GM18519 (cell line): ENCODE data around the gene DGKA.

Source experiments
- ATAC-seq: cut with Tn5 transposase; IDR thresholded peaks from one replicate; pipeline ENCODE4 v1.9.1; 2021; ENCODE audit warnings: mild to moderate bottlenecking, moderate library complexity; ENCODE audit not compliant: unreplicated experiment, low FRiP score

DGKA gene

GRCh38 chr12:55931317-55931779 is 386 bp downstream of the DGKA start:
- ATAC-seq: no peak

GRCh38 chr12:55931780-55932550 is 1.0 kb downstream of the DGKA start:
- no peak for ATAC-seq

DNA sequence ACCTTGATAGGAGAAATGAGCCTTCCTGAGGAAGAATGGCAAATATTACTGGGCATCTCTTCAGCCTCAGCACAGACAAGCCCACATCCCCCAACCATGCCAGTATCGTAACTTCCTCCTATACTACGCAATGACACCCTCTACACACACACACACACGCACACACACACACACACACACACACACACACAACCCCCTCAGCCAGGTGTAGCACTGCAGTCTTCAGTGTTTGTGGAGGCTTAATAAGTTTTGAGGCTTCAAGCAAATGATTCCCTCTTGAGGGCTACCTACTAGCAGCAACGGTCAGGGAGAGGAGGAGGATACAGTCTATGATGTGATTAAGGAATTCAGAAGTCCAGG is 1.6 kb downstream of the DGKA start:
- ATAC-seq: no peak

DNA sequence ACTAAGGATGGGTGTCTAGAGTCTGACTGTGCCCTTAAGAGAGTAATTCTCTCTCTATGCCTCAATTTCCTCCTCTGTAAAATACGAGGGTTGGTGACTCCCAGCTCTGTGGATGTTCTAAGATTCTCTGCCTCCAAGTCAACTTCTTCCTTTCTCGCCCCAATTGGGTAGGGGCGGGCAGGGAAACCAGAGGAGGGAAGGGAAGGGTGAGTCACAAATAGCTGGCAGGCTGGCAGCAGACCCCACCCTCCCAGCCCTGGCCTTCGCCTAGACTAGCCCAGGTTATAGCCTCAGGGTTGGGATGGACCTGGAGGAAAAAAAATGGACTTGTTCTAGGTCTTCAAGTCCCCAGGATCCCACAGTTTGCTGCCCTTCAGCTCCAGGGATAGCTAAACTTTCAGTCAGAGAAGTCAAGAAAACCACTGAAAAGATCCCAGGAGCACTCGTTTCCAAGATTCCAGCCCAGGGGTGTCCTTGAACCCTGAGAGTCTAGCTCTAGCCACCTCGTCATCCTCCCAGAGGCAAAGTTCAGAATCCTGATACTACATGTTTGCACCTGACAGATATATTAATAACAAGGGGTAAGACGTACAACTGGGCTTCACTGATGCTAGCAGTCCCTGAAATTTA is 2.3 kb downstream of the DGKA start:
- no peak for ATAC-seq

DNA sequence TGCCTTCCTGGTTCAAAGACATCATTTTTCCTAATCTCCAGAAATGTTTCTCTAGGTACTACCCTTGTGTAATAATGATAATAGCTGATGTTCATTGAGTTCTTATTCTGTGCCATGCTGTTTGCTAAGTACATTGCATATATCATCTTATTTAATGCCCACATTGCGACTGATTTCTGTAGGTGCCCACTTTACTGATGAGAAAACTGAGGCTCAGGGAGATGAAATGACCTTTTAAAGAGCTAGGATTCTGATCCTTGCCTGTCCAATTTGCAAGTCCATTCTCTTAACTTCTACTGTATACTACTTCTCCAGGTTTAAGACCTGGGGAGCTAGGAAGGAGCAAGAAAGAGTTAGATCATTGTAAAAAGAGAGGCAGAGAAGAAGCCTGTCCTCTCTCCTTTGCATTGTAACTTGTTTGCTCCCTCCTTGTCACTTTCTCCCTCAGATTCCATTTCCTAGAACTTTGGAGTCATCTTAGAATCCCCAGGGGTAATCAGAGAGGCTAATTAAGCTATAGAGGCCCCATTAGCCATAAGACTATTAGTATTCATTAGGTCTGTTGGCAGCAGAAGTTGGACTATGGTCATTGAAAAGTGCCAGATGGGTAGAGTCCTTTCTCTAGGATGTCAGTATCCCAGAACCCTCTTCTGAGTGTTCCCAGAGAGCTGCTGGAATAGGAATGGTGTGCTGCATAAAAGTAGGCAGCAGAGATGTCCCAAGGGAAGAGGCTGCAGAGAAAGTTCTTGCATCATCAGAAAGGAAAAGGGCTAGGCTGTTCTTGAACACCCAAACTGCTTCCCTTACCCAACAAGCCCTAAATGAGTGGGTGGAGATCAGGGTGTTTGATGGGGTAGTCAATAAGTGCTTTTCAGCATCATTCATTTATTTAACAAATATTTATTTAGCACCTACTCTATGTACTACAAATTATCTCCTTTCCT is 3.1 kb downstream of the DGKA start:
- no peak for ATAC-seq

- no peak for ATAC-seq
These were observed 3.8 kb downstream of the DGKA start for GRCh38 chr12:55934773-55935172.

- no peak for ATAC-seq
These were observed 4.8 kb downstream of the DGKA start for GRCh38 chr12:55935738-55936151.

GRCh38 chr12:55937981-55938380 is 7.0 kb downstream of the DGKA start:
- ATAC-seq: no peak

DNA sequence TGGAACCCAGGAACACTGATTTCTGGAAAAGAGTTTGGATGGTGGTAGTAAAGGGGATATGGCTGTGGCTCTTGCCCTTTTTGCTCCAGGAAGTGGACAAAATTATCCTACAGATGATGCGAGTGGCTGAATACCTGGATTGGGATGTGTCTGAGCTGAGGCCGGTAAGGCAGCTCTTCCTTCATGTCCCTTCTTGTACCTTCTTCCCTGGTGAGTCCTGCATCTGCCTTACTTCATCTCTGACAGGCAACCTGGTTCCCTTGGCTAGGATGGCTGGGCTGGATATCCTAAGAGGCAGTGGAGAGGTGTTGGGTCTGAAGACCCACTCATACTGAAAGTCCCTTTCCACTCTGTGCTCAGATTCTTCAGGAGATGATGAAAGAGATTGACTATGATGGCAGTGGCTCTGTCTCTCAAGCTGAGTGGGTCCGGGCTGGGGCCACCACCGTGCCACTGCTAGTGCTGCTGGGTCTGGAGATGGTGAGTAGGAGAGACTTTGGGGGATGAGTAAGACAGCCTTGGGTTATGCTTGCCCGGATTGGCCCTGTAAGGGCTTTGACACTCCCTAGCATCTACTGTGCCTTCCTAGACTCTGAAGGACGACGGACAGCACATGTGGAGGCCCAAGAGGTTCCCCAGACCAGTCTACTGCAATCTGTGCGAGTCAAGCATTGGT is 8.0 kb downstream of the DGKA start:
- ATAC-seq: no peak

DNA sequence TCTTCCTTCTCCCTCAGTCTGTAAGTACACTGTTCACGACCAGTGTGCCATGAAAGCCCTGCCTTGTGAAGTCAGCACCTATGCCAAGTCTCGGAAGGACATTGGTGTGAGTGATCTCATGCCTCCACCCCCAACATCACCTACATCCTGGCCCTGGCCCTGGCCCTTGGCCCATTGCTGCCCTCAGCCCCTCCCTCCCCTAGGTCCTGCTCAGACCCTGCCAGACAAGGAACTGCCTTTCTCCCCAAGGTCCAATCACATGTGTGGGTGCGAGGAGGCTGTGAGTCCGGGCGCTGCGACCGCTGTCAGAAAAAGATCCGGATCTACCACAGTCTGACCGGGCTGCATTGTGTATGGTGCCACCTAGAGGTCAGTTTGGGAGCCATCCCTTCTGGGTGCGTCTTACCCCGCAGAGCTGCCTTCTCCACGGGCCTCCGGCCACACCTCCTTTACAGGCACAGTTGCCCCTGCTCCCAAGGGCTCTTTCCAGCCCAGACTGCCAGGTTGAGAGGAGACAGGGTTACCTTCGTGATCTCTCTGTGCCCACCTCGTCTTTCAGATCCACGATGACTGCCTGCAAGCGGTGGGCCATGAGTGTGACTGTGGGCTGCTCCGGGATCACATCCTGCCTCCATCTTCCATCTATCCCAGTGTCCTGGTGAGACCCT is 9.2 kb downstream of the DGKA start:
- ATAC-seq: peak; percentile 68

DNA sequence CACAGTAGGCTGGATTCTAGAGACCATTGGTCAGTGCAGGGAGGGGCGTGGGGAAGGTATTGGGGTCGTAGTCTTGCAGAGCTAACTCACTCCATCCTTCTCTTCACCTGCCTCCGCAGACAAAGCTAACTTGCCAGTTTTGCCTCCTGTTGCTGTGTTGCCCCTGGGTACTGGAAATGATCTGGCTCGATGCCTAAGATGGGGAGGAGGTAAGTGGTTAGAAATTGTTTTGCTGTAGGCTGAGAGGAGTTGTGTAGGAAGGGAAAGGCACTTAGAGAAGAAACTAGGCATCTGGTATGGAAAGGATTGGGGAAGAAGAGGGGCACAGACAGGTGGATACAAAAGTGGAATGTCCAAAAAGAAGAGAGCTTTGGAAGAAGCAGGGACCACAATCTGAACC is 11.1 kb downstream of the DGKA start:
- ATAC-seq: no peak

- no peak for ATAC-seq
These were observed 11.7 kb downstream of the DGKA start for GRCh38 chr12:55942577-55943136.

GRCh38 chr12:55946553-55946952 is 15.6 kb downstream of the DGKA start:
- ATAC-seq: no peak

DNA sequence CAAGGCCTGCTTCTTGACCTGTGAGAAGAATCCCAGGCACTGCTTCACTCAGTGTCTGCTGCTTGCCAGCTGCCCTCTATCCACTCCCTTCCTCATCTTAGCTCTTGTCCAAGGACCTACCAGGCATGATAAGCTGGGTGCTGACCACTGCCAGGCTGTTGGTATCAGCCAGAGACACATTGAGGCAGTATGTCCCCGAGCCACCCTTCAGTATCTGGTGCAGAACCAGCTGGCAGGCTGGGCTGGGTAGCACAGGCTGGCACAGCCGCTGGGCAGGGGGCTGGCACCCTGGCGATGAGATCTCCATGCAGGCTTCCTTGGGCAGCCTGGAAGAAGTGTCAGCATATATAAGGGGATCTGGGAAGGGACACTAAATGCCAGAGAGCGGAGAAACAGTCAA is 24.4 kb downstream of the DGKA start:
- no peak for ATAC-seq

- no peak for ATAC-seq
These were observed 25.0 kb downstream of the DGKA start for GRCh38 chr12:55955800-55956508.

GRCh38 chr12:55957106-55957859 is 26.3 kb downstream of the DGKA start:
- no peak for ATAC-seq

DNA sequence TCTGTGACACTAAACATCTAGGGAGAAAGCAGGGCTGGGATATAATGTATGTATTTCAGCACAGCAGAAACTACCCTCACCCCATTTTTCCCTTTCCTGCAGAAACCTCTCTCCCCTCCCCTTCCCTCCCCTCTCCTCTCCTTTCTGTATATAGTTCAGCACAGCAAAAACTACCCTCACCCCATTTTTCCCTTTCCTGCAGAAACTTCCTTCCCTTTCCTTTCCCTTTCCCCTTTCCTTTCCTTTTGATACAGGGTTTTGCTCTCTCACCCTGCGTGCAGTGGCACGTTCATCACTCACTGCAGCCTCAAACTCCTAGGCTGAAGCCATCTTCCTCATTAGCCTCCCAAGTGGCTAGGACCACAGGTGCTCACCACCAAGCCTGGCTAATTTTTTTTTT is 32.8 kb downstream of the DGKA start:
- ATAC-seq: no peak

DNA sequence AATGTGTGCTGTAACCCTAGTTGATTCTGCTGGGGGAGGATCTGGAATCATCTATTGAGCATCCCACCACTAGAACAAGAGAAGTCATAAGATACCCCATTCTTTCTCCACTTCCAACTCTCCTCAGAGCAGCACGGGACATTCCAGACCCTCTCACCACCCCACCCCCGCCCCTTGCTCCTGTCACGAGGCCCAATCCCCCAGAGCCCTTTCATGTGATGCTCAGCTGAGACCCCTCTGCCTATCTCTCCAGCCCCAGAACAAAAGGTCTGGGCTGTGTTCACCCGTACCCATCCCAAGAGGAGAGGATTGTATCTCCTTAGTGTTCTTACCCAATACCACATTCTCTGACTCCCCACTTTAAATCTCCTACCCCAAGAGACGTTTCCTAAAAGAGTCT is 34.3 kb downstream of the DGKA start:
- no peak for ATAC-seq
